GM18507 (cell line): ENCODE results near the gene NOL9.

ENCODE experiments used
- DNase-seq: peaks from one replicate; pipeline ENCODE4 v3.0.0; 2011; ENCODE audit warnings: low read depth; ENCODE audit not compliant: insufficient read length; ENCODE audit errors: extremely low spot score
- FAIRE-seq: peaks from 2 replicates; lab custom pipeline; 2011; peaks lifted over from hg19 to GRCh38; lab: Jason Lieb, UNC

Gene NOL9

DNA sequence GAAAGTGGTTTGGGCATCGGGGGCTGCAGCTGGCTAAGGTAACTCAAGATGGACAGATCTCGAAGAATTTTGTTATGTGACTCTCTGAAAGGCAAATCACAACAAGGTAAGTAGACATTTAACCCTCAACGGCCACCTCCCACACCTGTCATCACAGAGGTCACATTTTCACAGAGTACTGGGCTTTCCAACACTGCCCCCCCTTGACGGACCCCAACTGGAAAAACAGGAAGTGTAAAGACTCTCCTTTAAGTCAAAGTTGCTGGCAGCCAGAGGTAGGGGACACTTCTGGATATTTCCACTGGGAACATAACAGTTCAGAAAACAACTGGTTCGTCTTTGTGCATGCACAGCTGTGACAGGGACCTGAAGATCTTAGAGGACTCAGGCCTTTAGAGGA, 22.3 kb downstream of the NOL9 start:
- no peak for DNase-seq
- FAIRE-seq: no peak

DNA sequence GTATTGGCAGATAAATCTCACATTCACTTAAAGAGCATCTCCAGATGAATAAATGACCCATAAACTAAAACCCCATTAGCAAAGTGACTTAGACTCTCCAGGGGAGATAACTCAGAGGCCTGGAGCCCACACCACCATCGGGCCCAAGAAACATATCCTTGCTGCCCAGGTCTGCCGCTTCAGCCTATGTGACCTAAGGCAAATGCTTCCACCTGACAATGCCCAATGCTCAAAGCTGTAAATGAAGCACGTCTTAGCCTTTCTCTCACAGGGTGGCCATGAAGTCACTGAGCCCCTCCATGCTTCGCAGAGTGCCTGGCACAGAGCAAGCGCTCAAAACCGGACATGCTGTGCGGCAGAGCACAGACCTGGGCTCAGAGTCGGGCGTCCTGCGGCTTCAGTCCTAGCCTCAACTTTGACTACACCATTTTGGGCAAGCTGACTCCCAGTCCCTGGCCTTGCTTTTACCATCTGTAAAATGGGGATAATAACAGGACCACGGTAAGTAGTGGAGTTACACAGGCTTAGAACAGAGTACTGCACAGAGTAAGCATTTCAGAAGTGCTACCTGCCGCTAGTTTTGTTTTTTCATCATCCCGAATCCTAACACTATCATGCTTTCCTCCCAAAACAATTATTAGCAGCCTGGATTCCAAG, 23.7 kb downstream of the NOL9 start:
- DNase-seq (no peak), FAIRE-seq (no peak)

DNA sequence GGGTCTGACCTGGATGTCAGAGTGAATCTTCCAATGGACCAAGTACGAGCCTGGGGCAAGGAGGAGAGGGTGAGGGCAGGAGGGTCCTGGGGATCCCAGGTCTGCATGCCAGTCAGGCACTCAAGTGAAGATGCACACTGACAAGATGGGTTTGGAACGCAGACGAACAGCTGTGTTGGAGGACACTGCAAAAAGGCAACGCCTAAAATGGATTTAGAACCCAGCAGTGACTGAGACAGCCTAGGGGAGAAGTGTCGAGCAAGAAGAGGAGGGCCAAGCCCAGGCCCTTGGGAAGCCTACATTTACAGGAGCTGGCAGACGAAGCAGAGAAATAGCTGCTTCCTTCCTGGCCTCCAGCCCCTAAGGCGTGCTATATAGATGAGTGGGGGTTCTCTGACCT, 25.8 kb downstream of the NOL9 start:
- FAIRE-seq (no peak), DNase-seq (no peak)

DNA sequence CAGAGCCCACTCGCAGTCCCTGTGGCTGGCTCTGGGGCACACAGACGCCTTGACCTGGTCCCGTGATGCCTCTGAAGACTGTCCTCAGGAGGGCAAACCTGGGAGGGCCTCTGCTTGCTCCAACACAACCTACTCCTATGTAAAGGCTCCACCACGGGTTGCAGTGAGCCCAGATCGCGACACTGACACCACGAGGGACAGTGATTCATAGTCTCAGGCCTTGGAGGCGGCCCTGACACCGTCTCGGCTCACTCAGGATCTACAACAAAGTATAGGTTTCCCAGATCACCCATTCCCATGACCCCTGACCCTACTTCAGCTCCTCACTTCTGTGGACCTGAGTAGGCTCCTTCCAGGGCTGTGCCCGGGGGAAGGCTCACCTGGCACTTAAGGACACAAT, 28.0 kb downstream of the NOL9 start:
- FAIRE-seq: no peak
- no peak for DNase-seq

DNA sequence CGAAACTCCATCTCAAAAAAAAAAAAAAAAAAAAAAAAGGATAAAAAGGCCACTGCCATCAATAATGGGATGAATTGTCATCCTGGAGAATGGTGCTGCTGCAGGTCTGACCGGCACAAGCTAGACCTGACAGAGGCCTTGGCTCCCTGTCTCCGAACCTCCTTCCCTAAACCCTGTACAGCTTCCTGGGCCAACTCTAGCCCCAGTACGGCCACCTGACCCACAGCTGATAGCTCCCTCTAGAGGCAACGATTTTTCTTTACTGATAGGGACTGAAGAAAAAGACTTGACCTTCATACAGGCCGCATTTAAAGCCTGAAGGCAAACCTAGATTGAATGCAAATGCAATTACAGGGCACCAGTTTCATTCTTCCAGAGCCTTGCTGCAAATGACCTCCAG, 30.7 kb downstream of the NOL9 start:
- no peak for DNase-seq
- FAIRE-seq: no peak

GRCh38 chr1:6521536-6521935, 32.8 kb downstream of the NOL9 start:
- FAIRE-seq: no peak
- no peak for DNase-seq

- DNase-seq: no peak
- FAIRE-seq: no peak
Measured at GRCh38 chr1:6519935-6520671, 34.2 kb downstream of the NOL9 start.

- DNase-seq (no peak), FAIRE-seq (no peak)
Measured at GRCh38 chr1:6519491-6519934, 34.8 kb downstream of the NOL9 start.

DNA sequence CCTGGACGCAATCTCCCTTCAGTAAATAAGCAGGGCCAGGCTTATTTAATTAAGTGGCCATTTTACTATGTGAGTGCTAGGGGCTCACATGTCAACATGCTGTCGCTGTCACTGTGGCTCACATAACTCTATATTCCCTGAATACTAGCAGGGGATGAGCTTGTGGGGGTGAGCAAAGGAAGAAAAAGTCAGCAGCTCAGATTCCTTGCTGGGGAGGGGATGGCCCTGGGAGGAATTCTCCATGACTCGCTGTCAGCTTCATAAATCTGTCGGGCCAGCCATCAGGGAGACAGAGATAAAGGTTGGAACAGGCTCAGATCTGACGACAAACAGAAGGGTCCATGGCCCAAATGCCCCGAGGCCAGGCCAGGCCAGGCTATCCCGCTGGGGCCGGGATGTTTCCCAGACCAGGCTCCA, 36.9 kb downstream of the NOL9 start:
- DNase-seq: no peak

DNA sequence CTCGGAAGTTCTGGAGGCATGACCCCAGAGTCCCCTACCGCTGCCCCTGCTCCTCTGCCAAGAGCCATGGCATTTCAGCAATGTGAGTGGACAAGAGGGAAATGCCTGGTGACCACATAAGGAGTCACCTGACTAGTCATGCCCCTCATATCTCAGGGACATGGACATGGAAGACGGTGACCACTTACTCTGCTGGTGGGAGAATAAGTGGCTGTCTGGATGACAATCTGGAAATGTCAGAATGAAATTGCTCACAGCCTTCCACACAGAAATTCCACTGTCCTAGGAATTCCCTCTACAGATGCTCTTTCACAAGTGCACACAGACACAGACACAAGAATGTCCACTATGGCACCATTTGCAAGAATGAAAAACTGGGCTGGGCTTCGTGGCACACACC, 38.5 kb downstream of the NOL9 start:
- FAIRE-seq: no peak

More for the DNA sequence above, 36.9 kb downstream of the NOL9 start:
- FAIRE-seq: no peak

DNA sequence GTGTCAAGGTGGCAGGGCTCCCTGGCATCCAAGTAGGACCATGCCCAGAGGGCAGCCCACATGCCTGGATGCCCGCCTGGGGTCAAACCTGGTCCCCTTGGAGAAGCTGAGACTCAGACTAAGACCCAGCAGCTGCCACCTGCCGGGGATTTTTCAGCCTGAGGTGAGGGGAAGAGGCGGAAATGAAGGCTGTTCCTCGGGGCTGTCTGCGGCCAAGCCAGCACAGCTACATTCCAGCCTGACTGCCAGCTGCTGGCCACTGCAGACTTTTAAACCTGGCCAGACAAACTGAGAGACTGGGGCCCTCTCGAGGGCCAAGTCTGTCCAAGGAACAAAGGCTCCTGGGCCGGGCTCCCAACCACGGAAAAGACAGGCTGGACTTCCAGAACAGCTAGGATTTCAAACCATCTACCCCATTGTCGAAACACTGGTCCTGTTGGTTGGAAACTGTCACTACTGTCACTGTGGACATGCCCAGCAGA, 41.0 kb downstream of the NOL9 start:
- no peak for DNase-seq
- FAIRE-seq: no peak

More for the DNA sequence above, 38.5 kb downstream of the NOL9 start:
- no peak for DNase-seq

- FAIRE-seq: no peak
Measured at GRCh38 chr1:6512908-6513280, 41.4 kb downstream of the NOL9 start.

GRCh38 chr1:6512245-6512907, 41.9 kb downstream of the NOL9 start:
- DNase-seq (no peak), FAIRE-seq (no peak)

More at GRCh38 chr1:6512908-6513280, 41.4 kb downstream of the NOL9 start:
- DNase-seq: no peak

DNA sequence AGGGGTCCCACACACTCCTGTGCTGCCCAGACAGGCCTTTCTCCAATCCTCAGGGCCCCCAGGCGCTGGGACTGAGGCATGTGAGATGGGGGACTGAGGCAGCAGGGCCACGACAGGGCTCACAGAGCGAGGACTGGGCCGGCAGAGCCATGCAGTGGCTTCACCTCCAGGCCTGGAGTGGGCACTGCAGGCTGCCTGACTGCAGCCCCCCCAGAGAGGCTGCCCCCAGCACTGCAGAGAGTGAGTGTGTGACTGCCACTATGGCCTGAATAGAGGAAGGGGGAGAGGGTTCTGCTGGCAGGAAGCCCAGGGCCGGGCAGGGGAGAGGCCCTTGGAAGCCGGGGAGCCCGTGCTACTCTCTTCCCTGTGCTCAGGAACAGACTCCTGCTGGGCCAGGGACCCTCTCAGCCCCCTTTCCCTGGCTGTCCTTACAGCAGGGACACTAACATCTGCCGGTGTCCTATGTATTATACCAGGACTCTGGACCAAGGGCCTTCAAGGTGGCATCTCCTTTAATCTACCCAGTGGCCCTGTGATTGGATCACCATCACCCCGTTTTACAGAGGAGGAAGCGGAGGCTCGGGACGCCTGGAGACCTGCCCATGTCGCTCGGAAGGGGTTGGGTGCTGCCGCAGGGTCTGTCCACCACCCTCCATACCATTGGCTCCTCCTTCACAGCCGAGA, 42.6 kb downstream of the NOL9 start:
- DNase-seq (no peak), FAIRE-seq (no peak)

GRCh38 chr1:6511056-6511455, 43.3 kb downstream of the NOL9 start:
- DNase-seq: no peak
- FAIRE-seq: no peak

- no peak for FAIRE-seq
Measured at GRCh38 chr1:6510493-6510892, 43.8 kb downstream of the NOL9 start.

DNA sequence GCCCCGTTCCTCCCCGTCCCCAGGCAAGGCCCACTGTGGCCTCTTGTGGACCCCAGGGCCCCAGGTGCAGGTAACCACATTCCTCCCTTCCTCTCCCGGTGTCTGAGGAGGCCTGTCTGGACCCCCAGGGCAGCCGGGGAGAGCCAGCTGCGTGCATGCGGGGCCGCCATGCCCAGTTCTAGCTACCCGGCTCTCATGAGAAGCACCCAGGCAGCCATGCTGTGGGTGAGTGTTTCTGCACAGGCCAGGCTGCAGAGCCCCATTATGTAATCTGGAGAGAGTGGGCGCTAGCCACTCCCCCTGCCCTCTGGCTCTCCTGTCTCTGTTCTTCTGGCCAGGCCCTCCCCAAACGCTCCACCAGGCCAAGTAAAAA, 44.4 kb downstream of the NOL9 start:
- FAIRE-seq: no peak
- no peak for DNase-seq

More at GRCh38 chr1:6510493-6510892, 43.8 kb downstream of the NOL9 start:
- DNase-seq: no peak

GRCh38 chr1:6509220-6509918, 44.9 kb downstream of the NOL9 start:
- FAIRE-seq: no peak

DNA sequence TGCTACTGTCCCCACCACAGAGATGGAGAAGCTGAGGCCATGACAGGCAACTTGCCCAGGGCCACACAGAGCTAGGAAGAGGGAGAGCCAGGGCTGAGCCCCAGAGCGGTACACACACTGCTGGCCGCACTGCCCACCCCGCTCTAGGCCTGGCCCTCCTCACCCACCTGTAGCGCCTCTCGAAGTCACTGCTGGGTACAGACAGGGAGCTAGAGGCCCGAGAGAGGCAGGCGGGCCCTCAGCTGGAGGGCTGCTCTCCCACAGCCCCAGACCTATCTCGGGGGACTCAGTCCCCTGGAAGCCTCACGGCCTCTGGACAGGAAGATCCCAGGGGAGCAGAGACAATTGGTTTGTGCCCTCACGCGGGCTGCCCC, 45.5 kb downstream of the NOL9 start:
- DNase-seq (no peak), FAIRE-seq (no peak)

More at GRCh38 chr1:6509220-6509918, 44.9 kb downstream of the NOL9 start:
- no peak for DNase-seq
